ENCODE results near the gene ZNF433. TPM values are rescaled to one million over a fixed set of nuclear protein-coding genes. Genes with fewer than 3 reads are reported as not detected.
A peak's percentile ranks its signal among the peaks of the same experiment; 100 is the strongest.
"Not testable (repeated sequence)": the region's sequence is repeated elsewhere in the genome, so short reads cannot be mapped to it uniquely, and the experiment has no call there.

Gene ZNF433
- 1 to 10 TPM; 3.9 to 7.9 TPM for total RNA-seq
- 3.6 TPM for polyA plus RNA-seq (2013, experiment 1 of 2)
- 4.1 TPM for polyA plus RNA-seq (2013, experiment 2 of 2)
- long read RNA-seq, experiment 1, partial matches to known transcripts = 0 of 2 reads
- long read RNA-seq, experiment 1, other reads (novel, unspliced or antisense) = 0 of 2 reads
- long read RNA-seq, experiment 2, partial matches to known transcripts = 0 of 5 reads
- long read RNA-seq, experiment 2, other reads (novel, unspliced or antisense) = 0 of 5 reads
- long read RNA-seq, experiment 3, transcript ZNF433-208 (4 exons, 785 nt) = major isoform, 6 of 15 reads
- long read RNA-seq, experiment 3, partial matches to known transcripts = 0 of 15 reads
- long read RNA-seq, experiment 3, other reads (novel, unspliced or antisense) = 1 of 15 reads
- long read RNA-seq, experiment 4, transcript ZNF433-203 (5 exons, 2,322 nt) = major isoform, 5 of 9 reads
- long read RNA-seq, experiment 4, partial matches to known transcripts = 0 of 9 reads
- long read RNA-seq, experiment 4, other reads (novel, unspliced or antisense) = 3 of 9 reads

- Histone ChIP-seq H3K4me3 (ENCODE audit: low read length) (peak within 1 kb of the TSS; percentile 92), H3K27ac (ENCODE audit: low read depth, low read length) (peak within 1 kb of the TSS; percentile 72), H3K36me3 (ENCODE audit: control insufficient read depth, insufficient read depth, low read length) (peaks cover 7% of the 10 kb centered on the region), H3K4me1 (ENCODE audit: control insufficient read depth, insufficient read depth, low read length) (no peaks in the 10 kb centered on the region), H3K9me3 (ENCODE audit: control insufficient read depth, low read length) (peaks cover 23% of the 10 kb centered on the region), H3K9ac (ENCODE audit: extremely low read depth, low read length, poor library complexity, severe bottlenecking) (peak within 1 kb of the TSS; percentile 90), H3K27me3 (ENCODE audit: control insufficient read depth, insufficient read depth, low read length, poor library complexity, severe bottlenecking) (no peaks in the 10 kb centered on the region)
- DNase-seq = peak; percentile 99
- peak within 1 kb of the TSS; percentile 90 for H3K27ac Mint-ChIP-seq
- peak; percentile 19 for TF ChIP-seq CTCF (conservative IDR thresholded peaks at IDR 0.05)
- WGBS, 2 experiments (ENCODE audit: insufficient coverage in 1 of 2, insufficient read length in 1 of 2) = 1 to 6% methylated on average over 26 to 68 of the region's 68 CpGs
- H3K27me3 Mint-ChIP-seq (ENCODE audit: insufficient read depth) = peaks cover 22% of the 10 kb centered on the region
- H3K4me3 Mint-ChIP-seq = peak within 1 kb of the TSS; percentile 73
- peaks cover 24% of the 10 kb centered on the region for H3K36me3 Mint-ChIP-seq (ENCODE audit: low read depth)
- H3K4me1 Mint-ChIP-seq = peaks cover 5% of the 10 kb centered on the region
- H3K9me3 Mint-ChIP-seq = peaks cover 66% of the 10 kb centered on the region
Observed at GRCh38 chr19:12035220-12036172, at the start of gene ZNF433. Gene ZNF433 (minus strand): TSS chr19:12035679. CDS start chr19:12035539, 140 bp downstream.

- WGBS, 2 experiments (ENCODE audit: insufficient coverage in 1 of 2, insufficient read length in 1 of 2) = 95 to 100% methylated on average over 4 to 6 of the region's 6 CpGs
- not testable (repeated sequence) for H3K4me1 ChIP-seq (ENCODE audit: control insufficient read depth, insufficient read depth, low read length); H3K9ac ChIP-seq (ENCODE audit: extremely low read depth, low read length, poor library complexity, severe bottlenecking); H3K4me1 Mint-ChIP-seq; H3K27me3 Mint-ChIP-seq (ENCODE audit: insufficient read depth); H3K27ac ChIP-seq (ENCODE audit: low read depth, low read length); H3K27ac Mint-ChIP-seq; H3K4me3 ChIP-seq (ENCODE audit: low read length); DNase-seq; H3K4me3 Mint-ChIP-seq; H3K27me3 ChIP-seq (ENCODE audit: control insufficient read depth, insufficient read depth, low read length, poor library complexity, severe bottlenecking)
- Histone ChIP-seq H3K36me3 (ENCODE audit: control insufficient read depth, insufficient read depth, low read length) (peaks cover 27% of the 10 kb centered on the region), H3K9me3 (ENCODE audit: control insufficient read depth, low read length) (peaks cover 60% of the 10 kb centered on the region)
- peaks cover 43% of the 10 kb centered on the region for H3K36me3 Mint-ChIP-seq (ENCODE audit: low read depth)
- H3K9me3 Mint-ChIP-seq = peaks cover 72% of the 10 kb centered on the region
Observed at GRCh38 chr19:12083336-12083735, 47.9 kb upstream of the ZNF433 start.

- H3K27me3 Mint-ChIP-seq (ENCODE audit: insufficient read depth) = no peaks in the 10 kb centered on the region
- Histone ChIP-seq H3K36me3 (ENCODE audit: control insufficient read depth, insufficient read depth, low read length) (peaks cover 76% of the 10 kb centered on the region), H3K27ac (ENCODE audit: low read depth, low read length) (no peak overlapping the region), H3K9ac (ENCODE audit: extremely low read depth, low read length, poor library complexity, severe bottlenecking) (no peak overlapping the region), H3K4me3 (ENCODE audit: low read length) (peak overlapping the region; percentile 74), H3K27me3 (ENCODE audit: control insufficient read depth, insufficient read depth, low read length, poor library complexity, severe bottlenecking) (no peaks in the 10 kb centered on the region), H3K4me1 (ENCODE audit: control insufficient read depth, insufficient read depth, low read length) (no peaks in the 10 kb centered on the region), H3K9me3 (ENCODE audit: control insufficient read depth, low read length) (peaks cover 94% of the 10 kb centered on the region)
- H3K4me3 Mint-ChIP-seq = no peak overlapping the region
- TF ChIP-seq CTCF (conservative IDR thresholded peaks at IDR 0.05) = no peak
- no peaks in the 10 kb centered on the region for H3K4me1 Mint-ChIP-seq
- H3K36me3 Mint-ChIP-seq (ENCODE audit: low read depth) = peaks cover 81% of the 10 kb centered on the region
- peaks cover 91% of the 10 kb centered on the region for H3K9me3 Mint-ChIP-seq
- WGBS, 2 experiments (ENCODE audit: insufficient coverage in 1 of 2, insufficient read length in 1 of 2) = 97 to 100% methylated on average over 2 to 3 of the region's 3 CpGs
- no peak for DNase-seq
- no peak overlapping the region for H3K27ac Mint-ChIP-seq
Observed at GRCh38 chr19:12077375-12077774, 41.9 kb upstream of the ZNF433 start.

GRCh38 chr19:12076331-12076730, 40.9 kb upstream of the ZNF433 start:
- not testable (repeated sequence) for H3K27ac Mint-ChIP-seq; H3K4me1 Mint-ChIP-seq; H3K27me3 Mint-ChIP-seq (ENCODE audit: insufficient read depth); H3K9ac ChIP-seq (ENCODE audit: extremely low read depth, low read length, poor library complexity, severe bottlenecking); H3K27ac ChIP-seq (ENCODE audit: low read depth, low read length); DNase-seq; H3K4me3 Mint-ChIP-seq; H3K4me1 ChIP-seq (ENCODE audit: control insufficient read depth, insufficient read depth, low read length); H3K27me3 ChIP-seq (ENCODE audit: control insufficient read depth, insufficient read depth, low read length, poor library complexity, severe bottlenecking)
- Histone ChIP-seq H3K9me3 (ENCODE audit: control insufficient read depth, low read length) (peaks cover 99% of the 10 kb centered on the region), H3K36me3 (ENCODE audit: control insufficient read depth, insufficient read depth, low read length) (peaks cover 82% of the 10 kb centered on the region), H3K4me3 (ENCODE audit: low read length) (peak overlapping the region; percentile 74)
- peaks cover 82% of the 10 kb centered on the region for H3K36me3 Mint-ChIP-seq (ENCODE audit: low read depth)
- 98 to 100% methylated on average over 3 of the region's 3 CpGs for WGBS, 2 experiments (ENCODE audit: insufficient coverage in 1 of 2, insufficient read length in 1 of 2)
- peaks cover 96% of the 10 kb centered on the region for H3K9me3 Mint-ChIP-seq
